ENCODE data around the gene ZC4H2.
"Not testable (repeated sequence)": the region's sequence is repeated elsewhere in the genome, so short reads cannot be mapped to it uniquely, and the experiment has no call there.

ZC4H2 gene

DNA sequence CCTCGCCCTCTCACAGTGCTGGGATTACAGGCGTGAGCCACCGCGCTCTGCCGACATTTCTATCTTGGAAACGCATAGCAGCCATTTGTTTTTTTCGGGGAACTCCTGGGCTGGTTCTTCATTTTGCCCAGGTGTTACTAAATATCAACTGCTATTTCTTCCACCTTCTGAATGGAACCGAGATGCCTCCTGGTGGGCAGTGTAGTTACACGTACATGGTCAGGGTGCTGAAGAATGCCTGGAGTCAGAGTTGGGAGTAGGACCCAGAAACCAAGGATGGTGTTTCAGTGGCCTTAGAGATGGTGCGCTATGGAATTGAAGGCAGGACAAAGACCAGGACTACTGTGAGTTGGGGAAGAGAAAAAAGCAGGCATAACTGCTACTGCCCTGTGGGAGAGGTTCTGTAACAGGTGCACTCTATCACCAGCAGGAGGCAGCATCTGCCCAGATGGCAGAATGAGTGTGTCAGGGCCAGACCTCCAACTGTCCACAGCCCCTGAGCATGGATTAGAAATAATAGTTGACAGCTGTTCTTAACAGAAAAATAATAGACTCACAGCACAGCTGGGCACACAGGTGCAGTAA is 81.7 kb downstream of the ZC4H2 start:
- Histone ChIP-seq H3K27me3 (ENCODE audit: control insufficient read depth, insufficient read depth, low read length) (no peaks in the 10 kb centered on the region), H3K9ac (ENCODE audit: low read length) (no peak overlapping the region), H3K36me3 (ENCODE audit: control insufficient read depth, insufficient read depth, low read length) (no peaks in the 10 kb centered on the region), H3K4me3 (ENCODE audit: low read length) (no peak overlapping the region), H3K27ac (ENCODE audit: low read depth, low read length) (no peak overlapping the region), H3K4me1 (ENCODE audit: control insufficient read depth, insufficient read depth, low read length) (no peaks in the 10 kb centered on the region)

DNA sequence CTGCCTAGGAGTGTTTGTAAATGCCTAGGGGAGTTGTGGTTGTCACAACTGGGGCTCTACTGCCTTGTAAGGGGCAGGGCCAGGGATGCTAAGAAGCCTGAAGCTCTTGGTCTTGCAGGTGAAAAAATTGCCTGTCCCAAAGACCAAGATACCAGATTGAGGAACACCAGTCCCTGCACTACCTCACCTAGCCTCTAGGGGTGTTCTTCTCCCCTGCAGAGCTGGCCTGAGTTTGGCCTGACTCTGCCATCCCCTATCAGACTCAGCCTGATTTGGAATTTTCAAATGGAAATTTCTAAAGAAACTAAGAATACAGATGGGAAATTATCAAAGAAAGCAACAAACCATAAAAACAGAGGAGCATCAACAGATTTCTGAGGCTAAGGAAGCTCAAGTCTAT is 90.4 kb downstream of the ZC4H2 start:
- Histone ChIP-seq H3K4me1 (ENCODE audit: control insufficient read depth, insufficient read depth, low read length) (no peaks in the 10 kb centered on the region), H3K27me3 (ENCODE audit: control insufficient read depth, insufficient read depth, low read length) (no peaks in the 10 kb centered on the region), H3K4me3 (ENCODE audit: low read length) (no peak overlapping the region)

DNA sequence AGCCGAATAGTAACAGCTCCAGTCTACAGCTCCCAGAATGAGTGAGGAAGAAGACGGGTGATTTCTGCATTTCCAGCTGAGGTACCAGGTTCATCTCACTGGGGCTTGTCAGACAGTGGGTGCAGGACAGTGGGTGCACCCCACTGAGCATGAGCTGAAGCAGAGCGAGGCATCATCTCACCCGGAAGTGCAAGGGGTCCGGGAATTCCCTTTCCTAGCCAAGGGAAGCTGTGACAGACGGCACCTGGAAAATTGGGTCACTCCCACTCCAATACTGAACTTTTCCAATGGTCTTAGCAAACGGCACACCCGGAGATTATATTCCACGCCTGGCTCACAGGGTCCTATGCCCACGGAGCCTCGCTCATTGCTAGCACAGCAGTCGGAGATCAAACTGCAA is 97.5 kb downstream of the ZC4H2 start:
- not testable (repeated sequence) for H3K4me1 ChIP-seq (ENCODE audit: control insufficient read depth, insufficient read depth, low read length); H3K27me3 ChIP-seq (ENCODE audit: control insufficient read depth, insufficient read depth, low read length); H3K36me3 ChIP-seq (ENCODE audit: control insufficient read depth, insufficient read depth, low read length); H3K9ac ChIP-seq (ENCODE audit: low read length); H3K4me3 ChIP-seq (ENCODE audit: low read length); H3K27ac ChIP-seq (ENCODE audit: low read depth, low read length)

More for the DNA sequence above, 90.4 kb downstream of the ZC4H2 start:
- Histone ChIP-seq H3K9ac (ENCODE audit: low read length) (no peak overlapping the region), H3K36me3 (ENCODE audit: control insufficient read depth, insufficient read depth, low read length) (no peaks in the 10 kb centered on the region), H3K27ac (ENCODE audit: low read depth, low read length) (no peak overlapping the region)

DNA sequence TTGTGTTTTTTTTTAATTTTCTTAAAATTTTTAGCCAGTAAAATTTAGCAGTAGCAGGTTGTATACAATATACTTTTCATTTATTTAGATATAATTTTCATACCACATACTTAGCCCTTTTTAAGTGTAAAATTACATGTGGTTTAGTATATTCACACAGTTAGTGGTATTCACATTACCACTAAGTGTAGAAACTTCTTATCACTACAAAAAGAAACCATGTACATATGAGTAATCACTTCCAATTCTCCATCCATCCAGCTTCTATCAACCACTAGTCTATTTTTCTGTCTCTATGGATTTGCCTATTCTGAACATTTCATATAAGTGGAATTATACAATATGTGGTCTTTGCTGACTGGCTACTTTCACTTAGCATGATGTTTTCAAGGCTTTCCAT is 109.0 kb downstream of the ZC4H2 start:
- no peaks in the 10 kb centered on the region for H3K27me3 ChIP-seq (ENCODE audit: control insufficient read depth, insufficient read depth, low read length)
- no peaks in the 10 kb centered on the region for H3K36me3 ChIP-seq (ENCODE audit: control insufficient read depth, insufficient read depth, low read length)
- H3K4me3 ChIP-seq (ENCODE audit: low read length): no peak overlapping the region
- no peaks in the 10 kb centered on the region for H3K4me1 ChIP-seq (ENCODE audit: control insufficient read depth, insufficient read depth, low read length)
- no peak overlapping the region for H3K27ac ChIP-seq (ENCODE audit: low read depth, low read length)
- no peak overlapping the region for H3K9ac ChIP-seq (ENCODE audit: low read length)
